NCI-H748 treated with DMSO at 0.1 percent for 48 hours (cell line): ENCODE measurements around the gene CSGALNACT2.

Experiments used
- DNase-seq: peaks from one replicate; lab custom pipeline; 2025; lab: John Stamatoyannopoulos, UW

The CSGALNACT2 gene

GRCh38 chr10:43204042-43204942, 66.0 kb downstream of the CSGALNACT2 start:
- DNase-seq, result no peak

- no peak for DNase-seq
These were observed 66.9 kb downstream of the CSGALNACT2 start for GRCh38 chr10:43204943-43205671.

- no peak for DNase-seq
These were observed 67.6 kb downstream of the CSGALNACT2 start for GRCh38 chr10:43205681-43206390.

- DNase-seq, result no peak
These were observed 68.4 kb downstream of the CSGALNACT2 start for GRCh38 chr10:43206391-43207235.

DNA sequence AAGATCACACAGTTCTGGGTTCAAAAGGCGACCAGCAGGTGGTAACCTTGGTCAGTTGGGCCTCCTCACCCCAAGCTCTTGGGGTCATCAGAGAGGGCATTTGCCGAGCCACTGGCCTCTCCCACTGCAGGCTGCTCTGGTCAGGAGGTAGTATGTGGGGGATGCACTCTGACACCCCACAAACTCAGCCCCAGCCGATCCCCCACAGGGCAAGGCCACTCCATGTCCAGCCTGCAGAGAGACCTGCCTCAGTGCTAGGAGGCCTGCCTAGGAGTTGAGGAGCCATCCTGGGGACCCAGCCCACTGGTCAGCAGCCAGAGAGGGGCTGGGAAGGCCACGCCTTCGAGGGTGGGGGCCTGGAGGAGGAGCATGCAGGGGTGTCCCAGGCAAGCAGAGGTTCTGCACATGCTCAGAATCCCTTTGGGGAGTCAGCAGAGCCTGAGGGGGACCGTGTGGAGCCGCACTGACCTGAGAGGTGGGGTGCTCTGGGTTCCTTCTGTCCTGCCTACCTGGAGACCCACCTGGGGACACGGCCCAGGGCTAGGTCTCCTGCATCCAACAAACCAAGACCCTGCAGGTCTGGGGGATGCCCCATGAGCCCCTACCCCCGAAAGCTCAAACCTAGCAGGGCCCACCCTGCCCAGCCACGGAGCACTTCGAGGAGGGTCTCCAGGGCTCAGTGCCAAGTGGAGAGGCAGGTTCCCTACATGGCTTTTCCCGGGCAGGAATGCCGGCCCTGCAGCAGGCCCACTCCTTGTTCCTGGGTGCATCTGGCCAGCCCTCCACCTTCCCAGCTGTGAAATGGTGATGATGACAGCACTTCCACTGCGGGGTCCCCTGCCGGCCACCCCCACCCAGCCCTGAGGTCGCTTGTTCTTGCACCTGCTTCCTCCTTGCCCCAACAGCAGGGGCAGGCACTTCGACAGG, 70.2 kb downstream of the CSGALNACT2 start:
- DNase-seq, result no peak

DNA sequence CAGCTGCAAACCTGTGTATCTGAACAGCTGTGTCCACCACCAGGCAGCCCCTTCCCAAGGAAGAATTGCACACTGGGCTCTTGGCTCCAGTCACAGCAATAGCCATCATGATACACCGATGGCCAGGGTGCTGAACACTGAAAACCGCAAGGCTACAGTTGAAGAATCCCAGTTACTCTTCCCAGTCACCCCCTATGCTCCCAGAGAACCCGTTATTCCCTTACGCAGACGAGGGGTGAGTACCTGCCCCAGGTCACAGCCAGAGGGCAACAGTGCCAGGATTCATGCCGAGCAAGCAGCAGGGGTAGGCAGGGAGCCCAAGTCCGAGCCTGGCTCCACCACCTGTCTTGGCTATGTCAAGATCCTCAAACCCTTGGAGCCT, 70.8 kb downstream of the CSGALNACT2 start:
- DNase-seq, result no peak

DNA sequence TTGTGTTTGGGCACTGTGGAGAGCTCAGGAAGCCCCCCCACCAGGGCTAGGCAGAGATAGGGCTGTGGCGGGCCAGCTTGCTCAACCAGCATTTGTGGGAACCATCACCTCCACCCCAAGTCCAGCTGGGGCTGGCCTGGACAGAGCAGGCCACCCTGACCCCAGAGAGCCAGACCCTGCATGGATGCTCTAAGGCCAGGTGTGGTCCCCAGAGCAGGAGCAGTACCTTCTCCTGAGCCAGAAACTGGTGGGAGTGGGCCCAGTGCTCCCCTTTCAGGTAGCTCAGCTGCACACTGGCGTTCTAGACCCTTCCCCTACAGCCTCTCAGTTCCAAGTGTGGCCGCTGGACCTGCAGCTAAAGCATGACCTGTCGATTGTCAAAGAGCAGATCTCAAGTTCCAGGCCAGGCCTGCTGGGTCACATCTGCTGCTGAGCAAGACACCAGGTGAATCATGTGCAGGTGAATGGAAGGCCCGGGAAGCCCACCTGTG, 71.5 kb downstream of the CSGALNACT2 start:
- DNase-seq, result no peak

DNA sequence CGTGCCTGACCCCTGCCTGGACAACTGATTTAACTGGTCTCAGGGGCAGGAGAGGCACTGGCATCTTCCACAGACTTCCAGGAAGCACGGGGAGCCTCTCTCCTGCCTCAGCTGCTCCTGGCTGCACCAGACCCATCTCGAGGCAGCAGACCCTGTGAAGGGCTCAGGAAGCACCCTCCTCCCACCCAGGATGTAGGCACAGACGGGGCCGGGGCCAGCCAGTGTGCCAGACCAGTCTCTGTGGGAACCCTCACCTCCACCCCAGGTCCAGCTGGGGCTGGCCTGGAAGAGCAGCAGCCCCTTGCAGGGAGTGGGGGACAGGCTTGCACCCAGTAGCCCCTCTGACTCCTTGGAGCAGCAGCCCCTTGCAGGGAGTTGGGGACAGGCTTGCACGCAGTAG, 72.3 kb downstream of the CSGALNACT2 start:
- no peak for DNase-seq

GRCh38 chr10:43211030-43211429, 72.8 kb downstream of the CSGALNACT2 start:
- no peak for DNase-seq

DNA sequence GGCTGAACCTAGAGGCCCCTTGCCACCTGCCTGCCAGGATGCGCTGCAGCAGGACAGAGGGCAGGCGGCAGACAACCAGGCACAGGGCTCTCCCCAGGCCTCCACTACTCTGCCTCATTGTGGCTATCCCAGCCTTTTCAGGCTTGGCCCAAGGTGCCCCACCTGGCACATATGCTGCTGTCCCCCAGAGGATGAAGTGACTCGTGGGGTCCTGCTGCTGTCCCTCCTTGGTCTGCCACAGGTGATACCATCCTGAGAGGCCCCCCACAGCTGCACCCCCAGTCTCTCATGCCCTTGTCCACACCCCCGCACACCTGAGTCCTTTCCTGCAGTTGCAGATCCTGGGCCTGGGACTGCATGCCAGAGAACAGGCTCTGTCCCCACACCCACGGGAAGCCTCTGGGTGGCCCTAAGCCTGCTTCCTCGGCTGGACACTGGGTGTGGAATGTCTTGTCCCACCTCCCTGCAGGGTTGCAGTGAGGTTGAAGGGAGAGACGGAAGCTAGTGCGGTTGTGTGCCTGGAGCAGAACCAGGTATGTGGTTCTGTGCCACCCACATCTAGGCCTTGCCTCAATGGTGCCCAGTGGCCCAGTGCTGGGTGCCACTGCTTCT, 73.3 kb downstream of the CSGALNACT2 start:
- no peak for DNase-seq

DNA sequence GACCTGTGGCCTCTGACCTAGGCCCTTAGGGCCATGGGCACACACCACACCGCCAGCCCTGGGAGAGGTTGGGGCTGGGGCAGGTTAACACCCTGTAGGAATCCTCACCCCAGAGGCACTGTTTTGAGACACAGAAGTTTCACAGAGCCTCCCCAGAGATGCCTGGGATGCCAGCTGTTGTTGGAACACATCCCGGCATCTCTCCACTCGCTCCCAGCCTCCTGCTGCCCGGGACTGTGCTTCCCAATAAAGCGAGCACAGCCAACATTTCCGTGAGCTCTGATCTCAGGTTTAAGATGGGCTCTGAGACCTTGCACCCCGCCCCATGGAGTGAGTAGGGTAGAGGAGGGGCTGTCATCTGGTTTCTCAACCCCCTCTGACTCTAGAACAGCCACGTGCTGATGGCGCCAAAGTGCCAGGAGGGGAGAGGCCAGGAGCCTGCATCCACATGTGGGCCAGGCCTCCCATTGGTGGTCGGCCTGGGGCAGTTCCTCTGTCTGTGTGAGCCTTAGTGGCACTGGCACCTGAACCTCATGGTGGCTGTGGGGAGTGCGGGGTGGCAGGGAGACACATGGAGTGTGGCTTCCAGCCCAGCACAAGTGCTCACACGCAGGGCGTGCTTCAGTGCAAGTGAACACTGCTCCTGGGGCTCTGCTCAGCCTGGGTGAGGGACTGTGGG, 73.9 kb downstream of the CSGALNACT2 start:
- no peak for DNase-seq

DNA sequence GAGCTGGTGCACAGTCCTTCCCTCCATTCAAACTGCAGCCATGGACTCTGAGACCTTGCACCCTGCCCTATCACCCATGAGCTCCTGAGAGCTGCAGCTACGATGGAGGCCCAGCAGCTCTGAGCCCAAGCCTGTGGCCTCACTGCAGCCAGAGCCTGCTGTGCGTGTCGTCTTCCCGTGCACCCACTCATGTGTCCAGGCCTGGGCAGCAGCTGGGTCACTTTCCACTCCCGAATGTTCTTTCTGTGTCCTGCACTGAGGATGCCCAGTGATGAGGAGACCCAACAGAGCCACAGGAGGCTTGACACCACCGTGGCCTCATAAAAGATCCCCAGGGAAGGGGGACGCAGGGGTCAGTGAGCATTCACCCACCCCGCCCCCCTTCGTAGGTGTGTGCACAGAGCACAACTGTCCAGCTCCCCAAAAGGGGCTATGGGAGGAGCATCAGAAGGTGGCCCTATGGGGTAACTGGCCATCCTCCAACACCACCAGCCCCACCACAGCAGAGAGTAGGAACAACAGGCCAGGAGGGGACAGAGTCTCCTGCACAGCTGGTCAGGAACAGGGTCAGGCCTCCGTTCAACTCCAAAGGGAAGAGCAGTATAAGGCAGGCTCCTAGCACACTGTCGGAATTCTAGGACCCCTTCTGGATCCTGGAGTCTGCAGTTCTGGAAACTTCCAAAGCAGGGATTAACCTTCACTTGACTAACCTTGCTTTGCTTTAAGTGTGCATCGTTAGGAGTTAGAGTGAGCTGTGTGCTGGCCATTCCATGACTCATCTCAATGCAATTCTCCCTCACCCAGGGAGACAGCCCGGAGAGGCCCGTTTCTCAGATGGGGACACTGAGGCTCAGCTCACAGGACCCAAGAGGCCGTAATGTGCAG, 76.1 kb downstream of the CSGALNACT2 start:
- DNase-seq, result no peak

GRCh38 chr10:43214956-43215561, 76.8 kb downstream of the CSGALNACT2 start:
- DNase-seq, result no peak

DNA sequence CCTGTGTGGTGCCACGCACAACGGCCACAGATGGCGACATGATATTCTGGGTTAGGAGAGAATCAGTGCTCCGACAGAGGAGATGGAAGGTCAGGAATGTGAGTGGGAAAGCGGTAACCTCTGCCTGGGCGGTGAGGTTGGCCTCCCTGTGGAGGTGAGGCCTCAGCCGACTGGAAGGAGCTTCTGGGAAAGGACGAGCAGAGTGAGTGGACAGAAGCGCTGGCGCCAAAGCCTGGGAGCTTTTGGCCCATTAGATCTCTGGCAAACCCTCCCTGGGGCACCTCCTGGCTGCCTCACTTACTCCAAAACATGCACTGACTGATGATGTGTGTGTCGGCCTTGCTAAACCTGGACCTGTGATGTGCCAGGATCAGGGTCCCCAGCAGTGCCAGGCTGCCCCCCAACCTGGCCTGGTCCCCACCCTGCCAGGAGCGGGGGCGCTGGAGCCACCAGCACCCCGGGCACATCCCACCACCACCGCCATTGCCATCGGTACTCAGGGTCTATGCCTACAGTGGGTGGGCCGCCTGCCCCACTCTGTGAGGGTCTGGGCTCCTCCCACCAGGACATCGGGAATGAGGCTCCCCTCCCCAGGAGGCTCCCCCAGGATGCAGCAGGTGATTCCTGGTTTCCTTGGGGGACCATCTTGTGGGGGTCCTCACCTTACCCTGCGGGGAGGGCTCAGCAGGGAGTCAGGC, 77.7 kb downstream of the CSGALNACT2 start:
- DNase-seq, result no peak

GRCh38 chr10:43216931-43217562, 78.8 kb downstream of the CSGALNACT2 start:
- DNase-seq, result no peak

DNA sequence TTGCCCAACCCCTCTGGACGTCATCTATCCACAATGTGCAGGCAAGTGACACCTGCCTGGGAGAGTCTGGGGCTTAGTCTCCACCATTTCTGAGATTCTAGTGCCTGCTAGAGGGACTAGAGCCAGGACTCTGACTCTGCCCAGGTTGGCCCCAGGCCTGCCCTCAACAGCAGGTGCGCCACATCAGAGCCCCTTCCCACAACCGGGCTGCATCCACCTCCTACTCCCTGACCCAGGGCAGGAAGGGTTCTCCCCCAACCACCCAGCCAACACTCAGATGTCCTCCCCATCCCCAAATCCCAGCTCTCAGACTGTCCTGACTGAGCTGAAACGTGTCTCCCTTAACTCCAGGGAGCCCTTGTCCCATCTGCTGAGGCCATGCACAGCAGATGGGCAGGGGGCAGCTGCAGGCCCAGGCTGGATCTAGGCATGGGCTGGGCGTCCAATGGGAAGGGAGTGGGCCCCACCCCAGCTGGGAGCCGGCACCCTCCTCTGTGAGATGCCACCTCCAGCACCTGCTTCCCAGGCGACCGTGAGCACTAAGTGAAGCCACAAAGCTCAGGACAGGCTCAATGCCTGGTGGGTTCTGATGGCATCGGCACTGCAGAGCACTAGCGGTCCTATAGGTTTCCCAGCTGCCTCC, 79.4 kb downstream of the CSGALNACT2 start:
- no peak for DNase-seq
